HG02938 (cell line): ENCODE results near the gene GRK5.
A peak's percentile ranks its signal among the peaks of the same experiment; 100 is the strongest.

Experiments
- ATAC-seq: cut with Tn5 transposase; IDR thresholded peaks from one replicate; pipeline ENCODE4 v1.9.1; 2021; ENCODE audit warnings: mild to moderate bottlenecking, moderate library complexity; ENCODE audit not compliant: unreplicated experiment

GRK5 gene

GRCh38 chr10:119292968-119293760 is 85.8 kb downstream of the GRK5 start:
- ATAC-seq = no peak

GRCh38 chr10:119296703-119297102 is 89.3 kb downstream of the GRK5 start:
- ATAC-seq = no peak

- no peak for ATAC-seq
These were observed 90.0 kb downstream of the GRK5 start for GRCh38 chr10:119297207-119297968.

- ATAC-seq = no peak
These were observed 91.4 kb downstream of the GRK5 start for GRCh38 chr10:119298810-119299209.

GRCh38 chr10:119299531-119299930 is 92.2 kb downstream of the GRK5 start:
- no peak for ATAC-seq

GRCh38 chr10:119301397-119301796 is 94.0 kb downstream of the GRK5 start:
- ATAC-seq = no peak

GRCh38 chr10:119302172-119302571 is 94.8 kb downstream of the GRK5 start:
- no peak for ATAC-seq

GRCh38 chr10:119302591-119303253 is 95.4 kb downstream of the GRK5 start:
- ATAC-seq = no peak

- ATAC-seq = no peak
These were observed 96.5 kb downstream of the GRK5 start for GRCh38 chr10:119303886-119304285.

- no peak for ATAC-seq
These were observed 97.2 kb downstream of the GRK5 start for GRCh38 chr10:119304541-119304940.

- peak; percentile 57 for ATAC-seq
These were observed 98.6 kb downstream of the GRK5 start for GRCh38 chr10:119305860-119306513.

- ATAC-seq = peak; percentile 68
These were observed 99.2 kb downstream of the GRK5 start for GRCh38 chr10:119306514-119306951.

GRCh38 chr10:119306986-119307392 is 99.6 kb downstream of the GRK5 start:
- no peak for ATAC-seq

- ATAC-seq = no peak
These were observed 100.7 kb downstream of the GRK5 start for GRCh38 chr10:119308089-119308488.

- ATAC-seq = no peak
These were observed 101.4 kb downstream of the GRK5 start for GRCh38 chr10:119308551-119309422.

GRCh38 chr10:119309423-119309770 is 102.0 kb downstream of the GRK5 start:
- peak; percentile 31 for ATAC-seq

GRCh38 chr10:119310806-119311205 is 103.4 kb downstream of the GRK5 start:
- ATAC-seq = no peak

- ATAC-seq = no peak
These were observed 104.9 kb downstream of the GRK5 start for GRCh38 chr10:119312241-119312640.

- no peak for ATAC-seq
These were observed 105.7 kb downstream of the GRK5 start for GRCh38 chr10:119313024-119313423.

- ATAC-seq = peak; percentile 55
These were observed 106.3 kb downstream of the GRK5 start for GRCh38 chr10:119313644-119314043.
